Regular cardiac myocyte (primary cell): ENCODE results near the gene KLHL9. TPM values are rescaled to one million over a fixed set of nuclear protein-coding genes. Genes with fewer than 3 reads are reported as not detected.

Experiments used
- total RNA-seq: library from RNA; depleted of rRNA; stranded (reverse); fragments of >200 nt; gene quantifications from 2 replicates; pipeline ENCODE4 v1.2.3, GENCODE V29; 2014

KLHL9 gene
- total RNA-seq = 38.1 and 47.9 TPM in 2 replicates

GRCh38 chr9:21334701-21335632 lies at the start of gene KLHL9:
KLHL9 (minus strand) TSS chr9:21335404; CDS start chr9:21334859, 545 bp downstream.

GRCh38 chr9:21367957-21368356 lies 32.8 kb upstream of the KLHL9 start, which contains the start of gene IFNA13:
IFNA13 (minus strand) TSS chr9:21368057; CDS start chr9:21368010, 47 bp downstream.

GRCh38 chr9:21350787-21351186 lies 15.6 kb upstream of the KLHL9 start, which contains the start of gene IFNA6:
IFNA6 (minus strand) TSS chr9:21350887; CDS start chr9:21350887, 0 bp downstream.

GRCh38 chr9:21305213-21305612 lies 30.0 kb downstream of the KLHL9 start, which contains the start of gene IFNA5:
IFNA5 (minus strand) TSS chr9:21305313; CDS start chr9:21305256, 57 bp downstream.

Other genes starting within 250 kb of the KLHL9 start
- gene IFNW1, start 193.6 kb downstream of the KLHL9 start, total RNA-seq = not detected in 2 replicates
- not detected in 2 replicates for gene IFNA21, start 168.7 kb downstream of the KLHL9 start, total RNA-seq
- not detected in 2 replicates for gene IFNA4, start 147.8 kb downstream of the KLHL9 start, total RNA-seq
- not detected in 2 replicates for gene IFNA7, start 133.2 kb downstream of the KLHL9 start, total RNA-seq
- not detected in 2 replicates for gene IFNA10, start 128.3 kb downstream of the KLHL9 start, total RNA-seq
- not detected in 2 replicates for gene IFNA16, start 118.1 kb downstream of the KLHL9 start, total RNA-seq
- gene IFNA17, start 107.2 kb downstream of the KLHL9 start, total RNA-seq = not detected in 2 replicates
- not detected in 2 replicates for gene IFNA14, start 95.4 kb downstream of the KLHL9 start, total RNA-seq
- not detected in 2 replicates for gene IFNA5, start 30.1 kb downstream of the KLHL9 start, total RNA-seq
- not detected in 2 replicates for gene IFNA6, start 15.5 kb upstream of the KLHL9 start, total RNA-seq
- not detected in 2 replicates for gene IFNA13, start 32.7 kb upstream of the KLHL9 start, total RNA-seq
- gene IFNA2, start 50.0 kb upstream of the KLHL9 start, total RNA-seq = not detected in 2 replicates
- not detected in 2 replicates for gene IFNA8, start 73.7 kb upstream of the KLHL9 start, total RNA-seq
- gene IFNA1, start 105.0 kb upstream of the KLHL9 start, total RNA-seq = not detected in 2 replicates
- gene IFNE, start 146.9 kb upstream of the KLHL9 start, total RNA-seq = 4.4 and 9.6 TPM in 2 replicates